ENCODE results near the gene KLF1. TPM values are rescaled to one million over a fixed set of nuclear protein-coding genes. Genes with fewer than 3 reads are reported as not detected.

Gene KLF1
- total and polyA plus RNA-seq, 2 of the 8 experiments (the other 6 are each of a cell fraction or from before 2014, with no cell fraction given): 0.84 to 0.91 TPM

GRCh38 chr19:12834566-12834943 lies 52.4 kb downstream of the KLF1 start, which contains the start of gene RTBDN:
TSS of gene RTBDN (minus strand) at chr19:12834579. CDS start at chr19:12829979, 4,600 bp downstream.
- H3K56ac ChIP-seq (replicated peaks; ENCODE audit: insufficient read length, low read depth, low read length): peak within 1 kb of the TSS; percentile 81
- peak within 1 kb of the TSS; percentile 88; the same call in 1 of the 2 replicates for H2BK12ac ChIP-seq (ENCODE audit: low read depth, low read length)
- H3K4ac ChIP-seq (replicated peaks; ENCODE audit: insufficient read length, low read depth, low read length): peak within 1 kb of the TSS; percentile 82
- peak within 1 kb of the TSS; percentile 80 for H4K8ac ChIP-seq (ENCODE audit: extremely low read depth, insufficient read depth, low read length)
- H4K20me1 ChIP-seq (replicated peaks in 1 of 2; ENCODE audit: control insufficient read depth in 1 of 2, insufficient read depth in 2 of 2, low read length in 2 of 2): peaks cover 2 to 15% of the 10 kb centered on the region in 2 experiments
- H2BK120ac ChIP-seq (replicated peaks; ENCODE audit: low read depth, low read length): no peak within 1 kb of the TSS
- H3K4me3 ChIP-seq (ENCODE audit: extremely low read depth in 1 of 4, insufficient read depth in 2 of 4, low read depth in 3 of 4, low read length in 4 of 4): peak within 1 kb of the TSS; percentile 62 to 81 (median 70)
- H4K91ac ChIP-seq (replicated peaks; ENCODE audit: insufficient read length, low read length): no peak within 1 kb of the TSS
- H3K23ac ChIP-seq (ENCODE audit: insufficient read length): no peak within 1 kb of the TSS
- no peak within 1 kb of the TSS for H2BK20ac ChIP-seq (ENCODE audit: low read length)
- peak within 1 kb of the TSS; percentile 40 for H4K5ac ChIP-seq (ENCODE audit: insufficient read length, low read depth, low read length)
- ChIA-PET CTCF (ENCODE audit: partially characterized antibody) (interaction anchor here (0.5 to 2.7 kb wide), 11 partner anchors 10 to 198 kb away, joined by 3 to 11 read pairs (median 4); partner anchors contain the start of gene RNASEH2A), POLR2A (ENCODE audit: partially characterized antibody) (interaction anchor here (0.7 to 2.3 kb wide), 10 partner anchors 10 to 111 kb away, joined by 3 to 13 read pairs (median 4); partner anchors contain the start of genes DNASE2 and TNPO2)
- H3K9me3 ChIP-seq (ENCODE audit: insufficient read depth in 2 of 2, low read depth in 1 of 2, low read length in 1 of 2): no peaks in the 10 kb centered on the region
- H3K27ac ChIP-seq (ENCODE audit: low read depth, low read length): no peak within 1 kb of the TSS
- TF ChIP-seq FOSL1 (IDR thresholded peaks at IDR 0.05; ENCODE audit: insufficient read depth, low read depth, low read length): no peak
- no peak for TF ChIP-seq KDM5A (IDR thresholded peaks at IDR 0.05; ENCODE audit: low read length)
- TF ChIP-seq JUND (IDR thresholded peaks at IDR 0.05; ENCODE audit: low read length): no peak
- TF ChIP-seq EZH2 (IDR thresholded peaks at IDR 0.05; ENCODE audit: low read depth, low read length, severe bottlenecking): peak; percentile 17
- no peak for TF ChIP-seq GABPA (IDR thresholded peaks at IDR 0.05; ENCODE audit: borderline replicate concordance, insufficient read depth, low read length)
- no peak for TF ChIP-seq RXRA (IDR thresholded peaks at IDR 0.05; ENCODE audit: insufficient read depth, low read depth, low read length)
- TF ChIP-seq KDM4A (IDR thresholded peaks at IDR 0.05; ENCODE audit: low read depth, low read length, severe bottlenecking): no peak
- TF ChIP-seq PHF8 (conservative IDR thresholded peaks at IDR 0.05; ENCODE audit: low read depth, low read length): no peak
- no peak for TF ChIP-seq POU5F1 (IDR thresholded peaks at IDR 0.05; ENCODE audit: low read depth, low read length)
- TF ChIP-seq NRF1 (IDR thresholded peaks at IDR 0.05; ENCODE audit: low read depth, low read length): peak; percentile 37; the same call in 1 of the 2 replicates
- TF ChIP-seq HDAC6 (IDR thresholded peaks at IDR 0.05; ENCODE audit: low read depth, low read length): no peak
- WGBS, 2 experiments (ENCODE audit: extremely low coverage in 1 of 2, insufficient coverage in 1 of 2, insufficient read length in 1 of 2, insufficient replicate concordance in 2 of 2, low coverage in 1 of 2, low lambda C conversion rate in 2 of 2, missing lambda C conversion rate in 1 of 2): 18% methylated on average over 20 of the region's 20 CpGs; no CpG with 5 or more reads in 1 of the 2 experiments
- no peak within 1 kb of the TSS; the same call in 1 of the 2 replicates for H2BK5ac ChIP-seq (ENCODE audit: low read depth, low read length)
- no peaks in the 10 kb centered on the region for H3K36me3 ChIP-seq (ENCODE audit: control insufficient read depth in 2 of 4, insufficient read depth in 4 of 4, low read length in 3 of 4)
- peaks cover 26% of the 10 kb centered on the region for H3K23me2 ChIP-seq (ENCODE audit: low read depth, low read length)
- no peaks in the 10 kb centered on the region for H3K79me2 ChIP-seq (ENCODE audit: control insufficient read depth in 1 of 2, insufficient read depth in 2 of 2, low read length in 2 of 2)
- peak within 1 kb of the TSS in 1 of 4 experiments; percentile 38; a peak in 1 of 7 replicates for H3K9ac ChIP-seq (replicated peaks in 1 of 4; ENCODE audit: extremely low read depth in 1 of 4, low read depth in 3 of 4, low read length in 3 of 4)
- H3K4me1 ChIP-seq (replicated peaks in 1 of 4; ENCODE audit: control insufficient read depth in 3 of 4, insufficient read depth in 4 of 4, low read length in 3 of 4): peaks cover 3 to 37% (median 18%) of the 10 kb centered on the region in 4 experiments
- H2BK15ac ChIP-seq (ENCODE audit: low read length): peak within 1 kb of the TSS; percentile 84; the same call in 1 of the 2 replicates
- DNase-seq (ENCODE audit: low read depth in 1 of 2, low spot score in 2 of 2) (no peak), FAIRE-seq (no peak)
- H2AK5ac ChIP-seq (ENCODE audit: low read depth, low read length): no peak within 1 kb of the TSS
- no peaks in the 10 kb centered on the region for H3K79me1 ChIP-seq (ENCODE audit: low read depth, low read length)
- peaks cover 0 to 13% (median 9%) of the 10 kb centered on the region in 4 experiments; a peak in 5 of 7 replicates for H3K27me3 ChIP-seq (replicated peaks in 1 of 4; ENCODE audit: control insufficient read depth in 3 of 4, extremely low read depth in 1 of 4, insufficient read depth in 3 of 4, low read length in 3 of 4)
- H3K18ac ChIP-seq (ENCODE audit: extremely low read depth, low read length): peak within 1 kb of the TSS; percentile 87
- H3K4me2 ChIP-seq (ENCODE audit: insufficient read depth in 1 of 2, low read depth in 2 of 2, low read length in 2 of 2): peak within 1 kb of the TSS; percentile 81 to 88
- H2AFZ ChIP-seq (ENCODE audit: low read length): no peak within 1 kb of the TSS
- H3K14ac ChIP-seq (ENCODE audit: insufficient read length): no peak within 1 kb of the TSS

All from H1 (cell line).